GM12878 (cell line): ENCODE measurements around the gene TMEM131L. TPM values are rescaled to one million over a fixed set of nuclear protein-coding genes. Genes with fewer than 3 reads are reported as not detected.

Experiments used
- ATF2 ChIP-seq: IDR thresholded peaks from 2 replicates; pipeline ENCODE4 v1.6.1; 2012; ENCODE audit warnings: low read length, inconsistent platforms
- ATF7 ChIP-seq: fragments of 450-650 bp; IDR thresholded peaks from 2 replicates; pipeline ENCODE4 v1.6.1; 2016; ENCODE audit warnings: low read depth, mild to moderate bottlenecking
- CBX5 ChIP-seq: sonication (generic); IDR thresholded peaks from 2 replicates; pipeline ENCODE4 v1.6.1; 2016; ENCODE audit warnings: low read depth, moderate library complexity, mild to moderate bottlenecking, inconsistent platforms
- CEBPB ChIP-seq, 2 experiments: fragments of 150-350 bp in 1 of 2; IDR thresholded peaks; 2 replicates each; pipeline ENCODE4 v1.6.1; 2012 to 2014; ENCODE audit warnings: low read depth in 2 of 2, low read length in 2 of 2, borderline replicate concordance in 1 of 2, inconsistent platforms in 1 of 2
- ESRRA ChIP-seq: IDR thresholded peaks from 2 replicates; pipeline ENCODE4 v1.6.1; 2012; ENCODE audit warnings: mild to moderate bottlenecking, low read length, improper control_type of control experiment
- HDAC2 ChIP-seq: fragments of 200-600 bp; sonication (generic); IDR thresholded peaks from 2 replicates; pipeline ENCODE4 v1.6.1; 2017
- MEF2B ChIP-seq: fragments of 450-650 bp; IDR thresholded peaks from 2 replicates; pipeline ENCODE4 v1.6.1; 2018; ENCODE audit warnings: mild to moderate bottlenecking, moderate library complexity; ENCODE audit not compliant: partially characterized antibody, poor library complexity, severe bottlenecking
- MTA3 ChIP-seq: IDR thresholded peaks from 2 replicates; pipeline ENCODE4 v1.6.1; 2012; ENCODE audit warnings: low read length, inconsistent platforms, borderline replicate concordance
- NKRF ChIP-seq: fragments of 450-650 bp; conservative IDR thresholded peaks from 2 replicates; pipeline ENCODE4 v1.6.1; 2017; ENCODE audit warnings: mild to moderate bottlenecking, moderate library complexity
- NR2F1 ChIP-seq: fragments of 450-650 bp; conservative IDR thresholded peaks from 2 replicates; pipeline ENCODE4 v1.6.1; 2017; ENCODE audit warnings: mild to moderate bottlenecking
- RFX5 ChIP-seq: IDR thresholded peaks from 2 replicates; pipeline ENCODE4 v1.6.1; 2011; ENCODE audit warnings: low read depth, low read length, improper control_type of control experiment
- STAT3 ChIP-seq: IDR thresholded peaks from 2 replicates; pipeline ENCODE4 v1.6.1; 2011; ENCODE audit warnings: low read depth, low read length, improper control_type of control experiment
- TAF1 ChIP-seq: IDR thresholded peaks from 2 replicates; pipeline ENCODE4 v1.6.1; 2011; ENCODE audit warnings: mild to moderate bottlenecking, low read depth, low read length, borderline replicate concordance
- TARDBP ChIP-seq: IDR thresholded peaks from 2 replicates; pipeline ENCODE4 v1.6.1; 2016; ENCODE audit warnings: borderline replicate concordance
- TBL1XR1 ChIP-seq: IDR thresholded peaks from 2 replicates; pipeline ENCODE4 v1.6.1; 2012; ENCODE audit warnings: low read depth, low read length, improper control_type of control experiment
- TCF12 ChIP-seq: IDR thresholded peaks from 2 replicates; pipeline ENCODE4 v1.6.1; 2011; ENCODE audit warnings: low read depth, mild to moderate bottlenecking, low read length
- YBX1 ChIP-seq: fragments of 450-650 bp; IDR thresholded peaks from 2 replicates; pipeline ENCODE4 v1.6.1; 2016; ENCODE audit warnings: antibody characterized with exemption
- ZBED1 ChIP-seq: IDR thresholded peaks from 2 replicates; pipeline ENCODE4 v1.6.1; 2016; ENCODE audit warnings: borderline replicate concordance
- polyA plus RNA-seq, 11 experiments: library from polyadenylated mRNA; depleted of rRNA in 4 of 11; unstranded in 6 of 11; stranded (reverse) in 5 of 11; fragments of >200 nt; fragmentation: Nextera tagmentation in 4 of 11; fragmentation: Illumina TruSeq in 1 of 11; extraction: Ambion mirVana in 4 of 11; extraction: Trizol in 1 of 11; gene quantifications; 1 replicate in 1 of 11; 2 replicates in 10 of 11; pipeline versions ENCODE4 v1.2.1 to v1.2.3, GENCODE V29; 2011 to 2016; ENCODE audit warnings: inconsistent platforms in 2 of 11, missing spikeins in 2 of 11, low read depth in 1 of 11
- total RNA-seq, 4 experiments: library from RNA; depleted of rRNA in 3 of 4; stranded (reverse); fragments of >200 nt in 3 of 4; fragmentation: Illumina TruSeq in 1 of 4; extraction: Trizol in 1 of 4; gene quantifications; 2 replicates each; pipeline versions ENCODE4 v1.2.1 to v1.2.3, GENCODE V29; 2013 to 2021
- TF ChIP-seq, protein P1 (sequence below): fragments of 450-650 bp; IDR thresholded peaks from 2 replicates; pipeline ENCODE4 v1.6.1; 2018; ENCODE audit warnings: mild to moderate bottlenecking, low read depth, moderate library complexity; ENCODE audit not compliant: partially characterized antibody
- TF ChIP-seq, protein P2 (sequence below): fragments of 450-650 bp; formaldehyde crosslinking; IDR thresholded peaks from 2 replicates; pipeline ENCODE4 v1.4.0; 2020; ENCODE audit warnings: mild to moderate bottlenecking, moderate library complexity

The TMEM131L gene
- total and polyA plus RNA-seq, 10 of the 15 experiments (the other 5 are each of a cell fraction or from before 2014, with no cell fraction given), result 8.5 to 101 (median 74.4) TPM

DNA sequence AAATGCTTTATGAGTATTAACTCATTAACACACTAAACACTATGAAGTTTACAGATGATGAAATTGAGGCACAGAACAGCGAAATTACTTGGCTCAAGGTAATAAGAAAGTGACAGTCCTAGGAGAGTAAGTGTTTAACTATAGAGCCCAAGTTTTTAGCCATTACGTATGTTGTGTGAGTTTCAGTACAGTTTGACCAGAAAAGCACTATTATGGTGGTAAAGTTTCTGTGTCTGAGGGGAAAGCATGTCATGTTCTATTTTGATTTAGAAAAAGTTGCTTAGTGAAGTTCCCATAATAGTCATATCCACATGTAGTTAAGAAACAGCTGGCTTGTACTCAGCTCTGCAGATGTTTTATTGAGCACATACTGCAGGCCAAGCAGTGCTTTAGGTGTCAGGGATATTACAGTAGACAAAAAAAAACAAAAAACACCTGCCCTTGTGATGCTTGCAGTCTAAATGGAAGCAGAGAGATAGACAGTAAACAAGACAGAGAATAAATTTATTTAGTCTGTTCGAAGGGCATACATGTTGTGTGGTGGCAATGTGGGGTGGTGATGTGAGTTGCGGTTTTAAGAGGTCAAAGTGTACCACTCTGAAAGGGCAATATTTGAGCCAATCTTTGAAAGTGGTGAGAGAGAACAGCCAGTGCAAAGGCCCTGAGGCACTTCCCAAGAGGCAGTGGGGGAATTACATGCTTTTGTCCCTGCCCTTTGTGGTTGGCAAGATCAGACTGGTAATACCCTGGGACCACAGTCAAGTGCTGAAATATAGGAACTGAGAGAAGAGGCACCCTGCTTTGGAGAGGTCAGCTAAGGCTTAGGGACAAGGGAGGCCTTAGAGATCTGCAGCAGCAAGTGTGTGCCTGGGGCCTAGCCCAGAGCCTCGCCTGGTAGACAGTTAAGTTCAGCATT is 6.2 kb downstream of the TMEM131L start (continued):
- TF ChIP-seq, protein P1, sequence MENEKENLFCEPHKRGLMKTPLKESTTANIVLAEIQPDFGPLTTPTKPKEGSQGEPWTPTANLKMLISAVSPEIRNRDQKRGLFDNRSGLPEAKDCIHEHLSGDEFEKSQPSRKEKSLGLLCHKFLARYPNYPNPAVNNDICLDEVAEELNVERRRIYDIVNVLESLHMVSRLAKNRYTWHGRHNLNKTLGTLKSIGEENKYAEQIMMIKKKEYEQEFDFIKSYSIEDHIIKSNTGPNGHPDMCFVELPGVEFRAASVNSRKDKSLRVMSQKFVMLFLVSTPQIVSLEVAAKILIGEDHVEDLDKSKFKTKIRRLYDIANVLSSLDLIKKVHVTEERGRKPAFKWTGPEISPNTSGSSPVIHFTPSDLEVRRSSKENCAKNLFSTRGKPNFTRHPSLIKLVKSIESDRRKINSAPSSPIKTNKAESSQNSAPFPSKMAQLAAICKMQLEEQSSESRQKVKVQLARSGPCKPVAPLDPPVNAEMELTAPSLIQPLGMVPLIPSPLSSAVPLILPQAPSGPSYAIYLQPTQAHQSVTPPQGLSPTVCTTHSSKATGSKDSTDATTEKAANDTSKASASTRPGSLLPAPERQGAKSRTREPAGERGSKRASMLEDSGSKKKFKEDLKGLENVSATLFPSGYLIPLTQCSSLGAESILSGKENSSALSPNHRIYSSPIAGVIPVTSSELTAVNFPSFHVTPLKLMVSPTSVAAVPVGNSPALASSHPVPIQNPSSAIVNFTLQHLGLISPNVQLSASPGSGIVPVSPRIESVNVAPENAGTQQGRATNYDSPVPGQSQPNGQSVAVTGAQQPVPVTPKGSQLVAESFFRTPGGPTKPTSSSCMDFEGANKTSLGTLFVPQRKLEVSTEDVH, result no peak
- TF ChIP-seq YBX1 (no peak), ZBED1 (peak; percentile 76), TCF12 (peak; percentile 23; the same call in 1 of the 2 replicates), RFX5 (no peak), CBX5 (peak; percentile 47; the same call in 1 of the 2 replicates), ATF7 (peak; percentile 80), ATF2 (peak; percentile 65; the same call in 1 of the 2 replicates), CEBPB (IDR thresholded peaks at IDR 0.05; ENCODE audit: borderline replicate concordance in 1 of 2, low read depth in 2 of 2, low read length in 2 of 2) (no peak; a peak in 1 of 4 replicates), MEF2B (peak; percentile 73), TARDBP (no peak), TBL1XR1 (peak; percentile 89; the same call in 1 of the 2 replicates), STAT3 (no peak), NR2F1 (peak; percentile 98), ESRRA (no peak), HDAC2 (no peak), TAF1 (no peak), MTA3 (peak; percentile 86), NKRF (0 out of 2 replicates have a peak, but pooled peaks have one; percentile 35)
- TF ChIP-seq, protein P2, sequence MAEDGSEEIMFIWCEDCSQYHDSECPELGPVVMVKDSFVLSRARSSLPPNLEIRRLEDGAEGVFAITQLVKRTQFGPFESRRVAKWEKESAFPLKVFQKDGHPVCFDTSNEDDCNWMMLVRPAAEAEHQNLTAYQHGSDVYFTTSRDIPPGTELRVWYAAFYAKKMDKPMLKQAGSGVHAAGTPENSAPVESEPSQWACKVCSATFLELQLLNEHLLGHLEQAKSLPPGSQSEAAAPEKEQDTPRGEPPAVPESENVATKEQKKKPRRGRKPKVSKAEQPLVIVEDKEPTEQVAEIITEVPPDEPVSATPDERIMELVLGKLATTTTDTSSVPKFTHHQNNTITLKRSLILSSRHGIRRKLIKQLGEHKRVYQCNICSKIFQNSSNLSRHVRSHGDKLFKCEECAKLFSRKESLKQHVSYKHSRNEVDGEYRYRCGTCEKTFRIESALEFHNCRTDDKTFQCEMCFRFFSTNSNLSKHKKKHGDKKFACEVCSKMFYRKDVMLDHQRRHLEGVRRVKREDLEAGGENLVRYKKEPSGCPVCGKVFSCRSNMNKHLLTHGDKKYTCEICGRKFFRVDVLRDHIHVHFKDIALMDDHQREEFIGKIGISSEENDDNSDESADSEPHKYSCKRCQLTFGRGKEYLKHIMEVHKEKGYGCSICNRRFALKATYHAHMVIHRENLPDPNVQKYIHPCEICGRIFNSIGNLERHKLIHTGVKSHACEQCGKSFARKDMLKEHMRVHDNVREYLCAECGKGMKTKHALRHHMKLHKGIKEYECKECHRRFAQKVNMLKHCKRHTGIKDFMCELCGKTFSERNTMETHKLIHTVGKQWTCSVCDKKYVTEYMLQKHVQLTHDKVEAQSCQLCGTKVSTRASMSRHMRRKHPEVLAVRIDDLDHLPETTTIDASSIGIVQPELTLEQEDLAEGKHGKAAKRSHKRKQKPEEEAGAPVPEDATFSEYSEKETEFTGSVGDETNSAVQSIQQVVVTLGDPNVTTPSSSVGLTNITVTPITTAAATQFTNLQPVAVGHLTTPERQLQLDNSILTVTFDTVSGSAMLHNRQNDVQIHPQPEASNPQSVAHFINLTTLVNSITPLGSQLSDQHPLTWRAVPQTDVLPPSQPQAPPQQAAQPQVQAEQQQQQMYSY, result no peak
